Choroid plexus epithelial cell (primary cell): ENCODE results near the gene WBP2.

Source experiments
- DNase-seq: peaks from one replicate; pipeline ENCODE4 v3.0.0-alpha.2; 2010; ENCODE audit warnings: low read depth
- H3K4me3 ChIP-seq: 2 replicates; pipeline ENCODE4 v1.5.1; 2011; ENCODE audit warnings: low read depth, mild to moderate bottlenecking, control low read depth, low read length, moderate library complexity
- CTCF ChIP-seq: conservative IDR thresholded peaks from 2 replicates; pipeline ENCODE4 v1.5.1; 2011; ENCODE audit warnings: low read depth, mild to moderate bottlenecking, control low read depth, inconsistent platforms, low read length, moderate library complexity

The WBP2 gene

DNA sequence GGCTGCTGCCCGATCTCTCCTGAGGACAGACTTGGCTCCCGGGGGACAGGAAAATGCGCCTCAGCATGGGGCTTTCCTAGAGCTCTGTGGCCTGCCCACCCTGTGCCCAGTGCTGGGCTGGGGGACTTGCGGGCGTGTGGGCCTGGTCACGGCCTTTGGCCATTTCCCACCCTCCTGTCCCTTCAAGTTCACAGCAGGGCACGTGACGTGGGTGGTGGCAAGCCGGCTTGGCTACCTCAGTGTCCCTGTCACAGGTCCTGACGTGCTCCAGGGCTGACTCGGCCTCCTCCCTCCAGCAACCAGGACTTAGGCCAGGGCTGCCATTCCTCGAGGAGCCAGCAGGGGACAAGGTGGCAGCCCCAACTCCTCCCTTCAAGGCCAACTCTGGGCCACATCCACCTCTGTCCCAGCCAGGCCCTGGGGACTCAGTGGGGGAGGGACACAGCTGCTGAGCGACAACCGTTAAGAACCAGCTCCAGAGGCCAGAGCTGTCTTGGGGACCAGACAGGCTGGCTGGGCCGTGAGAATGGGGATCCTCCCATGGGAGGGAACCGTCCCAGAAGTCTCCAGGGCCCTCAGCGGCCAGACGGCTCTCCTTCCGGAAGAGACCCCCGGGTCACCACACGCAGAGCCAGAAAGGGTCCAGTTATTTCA is 9.9 kb downstream of the WBP2 start:
- peak; percentile 72 for TF ChIP-seq CTCF
- peak; percentile 71 for DNase-seq
- no peak overlapping the region for H3K4me3 ChIP-seq

DNA sequence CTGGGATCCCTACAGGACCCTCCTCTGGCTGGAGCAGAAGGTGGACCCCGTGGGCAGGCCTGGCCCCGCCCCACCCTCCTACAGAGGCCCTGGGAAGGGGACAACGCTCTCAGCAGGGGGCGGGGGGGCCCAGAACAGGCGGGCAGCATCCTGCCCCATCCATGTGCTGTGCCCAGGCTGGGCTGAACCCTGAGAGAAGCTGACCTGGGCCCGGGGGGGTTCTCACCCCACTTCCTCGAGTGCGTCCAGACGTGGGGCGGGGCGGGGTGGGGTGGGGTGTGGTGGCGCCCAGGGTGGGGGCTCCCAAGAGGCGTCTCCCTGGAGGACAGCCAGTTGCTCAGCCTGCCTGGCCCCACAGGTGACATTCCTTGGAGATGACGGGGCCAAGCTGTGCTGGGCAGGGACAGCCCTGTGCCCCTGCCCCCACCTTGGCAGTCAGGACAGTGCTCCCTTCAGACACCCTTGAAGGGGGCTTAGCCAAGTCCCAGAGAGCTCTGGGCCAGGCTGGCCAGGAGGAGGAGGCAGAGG is 10.5 kb downstream of the WBP2 start:
- no peak overlapping the region for H3K4me3 ChIP-seq
- TF ChIP-seq CTCF: no peak

GRCh38 chr17:75843577-75844529 is 11.3 kb downstream of the WBP2 start, which contains the start of gene UNC13D:
TSS of gene UNC13D (minus strand) at chr17:75844404. CDS start at chr17:75844337, 67 bp downstream.
- TF ChIP-seq CTCF: no peak
- no peak for DNase-seq
- no peak within 1 kb of the TSS for H3K4me3 ChIP-seq

More for the DNA sequence above, 10.5 kb downstream of the WBP2 start:
- peak; percentile 14 for DNase-seq

DNA sequence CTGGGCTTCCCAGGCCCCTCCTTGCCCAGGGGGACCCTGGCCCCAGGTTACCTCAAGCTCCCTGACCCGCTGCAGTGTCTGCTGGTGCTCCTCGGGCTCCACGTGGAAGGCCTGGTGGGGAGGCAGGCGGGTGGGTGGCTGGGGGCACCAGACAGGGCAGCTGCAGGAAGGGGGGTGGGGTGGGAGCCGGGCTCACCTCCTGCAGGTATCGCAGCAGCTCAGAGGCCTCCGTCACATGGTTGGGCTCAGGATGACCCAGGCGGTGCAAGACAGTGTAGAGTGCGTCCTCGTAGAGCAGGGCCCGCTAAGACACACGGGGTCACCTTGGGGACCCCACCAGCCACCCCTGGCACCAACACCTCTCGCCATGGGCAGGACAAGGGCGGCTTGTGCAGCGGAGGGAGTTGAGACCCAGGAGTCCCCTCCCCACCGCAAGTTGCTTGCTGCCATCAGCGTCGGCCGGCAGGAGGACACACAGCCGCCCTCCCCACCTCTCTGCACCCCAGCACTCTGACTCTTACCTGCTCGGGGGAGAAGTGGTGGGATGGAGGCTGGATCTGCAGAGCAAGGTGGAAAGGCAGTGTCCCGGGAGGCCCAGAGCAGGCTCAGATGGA is 12.1 kb downstream of the WBP2 start:
- DNase-seq: no peak
- H3K4me3 ChIP-seq: no peak overlapping the region
- TF ChIP-seq CTCF: no peak

- no peak for DNase-seq
- H3K4me3 ChIP-seq: no peak overlapping the region
- no peak for TF ChIP-seq CTCF
These were observed 12.7 kb downstream of the WBP2 start for GRCh38 chr17:75842411-75842810.

DNA sequence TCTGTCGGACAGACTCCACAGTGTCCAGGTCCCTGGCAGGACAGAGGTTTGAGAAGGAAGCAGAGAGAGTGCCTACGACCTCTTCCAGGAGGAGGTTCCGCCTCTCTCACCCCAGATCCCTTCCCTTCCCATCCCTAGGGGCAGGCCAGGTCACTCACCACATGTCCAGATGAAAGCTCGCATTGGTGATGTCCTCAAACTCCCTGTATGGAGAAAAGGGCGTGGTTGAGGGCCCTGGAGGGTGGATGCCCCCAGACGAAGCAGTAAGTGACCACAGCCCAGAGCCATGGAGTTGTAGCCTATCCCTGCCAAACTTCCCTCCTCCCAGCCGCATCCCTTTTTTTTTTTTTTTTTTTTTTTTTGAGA is 14.4 kb downstream of the WBP2 start:
- no peak for DNase-seq
- H3K4me3 ChIP-seq: no peak overlapping the region
- no peak for TF ChIP-seq CTCF
